Lower lobe of right lung (tissue), 2 donors: ENCODE measurements around the gene RBBP4. TPM values are rescaled to one million over a fixed set of nuclear protein-coding genes. Genes with fewer than 3 reads are reported as not detected.

Source experiments
- ATAC-seq, 2 donors: fragments of 200-7000 bp; cut with Tn5 transposase; one replicate each; pipeline ENCODE4 v1.9.1; 2020 to 2022; ENCODE audit warnings: mild to moderate bottlenecking in 2 of 2, moderate library complexity in 2 of 2
- DNase-seq: peaks from one replicate; pipeline ENCODE4 v3.0.0-alpha.2; 2020
- H3K27ac ChIP-seq: fragments of 200-600 bp; one replicate; pipeline ENCODE4 v1.8.0; 2022
- H3K27me3 ChIP-seq: fragments of 200-600 bp; one replicate; pipeline ENCODE4 v1.8.0; 2022; ENCODE audit warnings: low read depth
- H3K36me3 ChIP-seq: fragments of 200-600 bp; one replicate; pipeline ENCODE4 v1.8.0; 2022; ENCODE audit warnings: mild to moderate bottlenecking
- H3K4me1 ChIP-seq: fragments of 200-600 bp; one replicate; pipeline ENCODE4 v1.8.0; 2022
- H3K4me3 ChIP-seq: fragments of 200-600 bp; one replicate; pipeline ENCODE4 v1.8.0; 2022; ENCODE audit warnings: mild to moderate bottlenecking
- H3K9me3 ChIP-seq: fragments of 200-600 bp; one replicate; pipeline ENCODE4 v1.8.0; 2022
- intact Hi-C: fragments of 100-400 bp; cut with DNase I; formaldehyde crosslinking; loops from one replicate; pipeline ENCODE4 v1.11.0; 2022
- total RNA-seq: library from RNA; stranded (reverse); fragmentation: NEBNext Ultra II Directional; extraction: Animal tissue kit (Norgen Biotek cat#: 25700); gene quantifications from one replicate; pipeline ENCODE4 v1.2.1, GENCODE V29; 2021
- TF ChIP-seq, protein P1 (sequence below): fragments of 200-600 bp; IDR thresholded peaks from one replicate; pipeline ENCODE4 v1.8.0; 2022; ENCODE audit warnings: antibody characterized with exemption, mild to moderate bottlenecking
- donor health status: DM: no; HTN: yes; CAD: no; lungs with severe emphysema.

Gene RBBP4
- total RNA-seq, 1 donor from 2014 or later = 155 TPM

DNA sequence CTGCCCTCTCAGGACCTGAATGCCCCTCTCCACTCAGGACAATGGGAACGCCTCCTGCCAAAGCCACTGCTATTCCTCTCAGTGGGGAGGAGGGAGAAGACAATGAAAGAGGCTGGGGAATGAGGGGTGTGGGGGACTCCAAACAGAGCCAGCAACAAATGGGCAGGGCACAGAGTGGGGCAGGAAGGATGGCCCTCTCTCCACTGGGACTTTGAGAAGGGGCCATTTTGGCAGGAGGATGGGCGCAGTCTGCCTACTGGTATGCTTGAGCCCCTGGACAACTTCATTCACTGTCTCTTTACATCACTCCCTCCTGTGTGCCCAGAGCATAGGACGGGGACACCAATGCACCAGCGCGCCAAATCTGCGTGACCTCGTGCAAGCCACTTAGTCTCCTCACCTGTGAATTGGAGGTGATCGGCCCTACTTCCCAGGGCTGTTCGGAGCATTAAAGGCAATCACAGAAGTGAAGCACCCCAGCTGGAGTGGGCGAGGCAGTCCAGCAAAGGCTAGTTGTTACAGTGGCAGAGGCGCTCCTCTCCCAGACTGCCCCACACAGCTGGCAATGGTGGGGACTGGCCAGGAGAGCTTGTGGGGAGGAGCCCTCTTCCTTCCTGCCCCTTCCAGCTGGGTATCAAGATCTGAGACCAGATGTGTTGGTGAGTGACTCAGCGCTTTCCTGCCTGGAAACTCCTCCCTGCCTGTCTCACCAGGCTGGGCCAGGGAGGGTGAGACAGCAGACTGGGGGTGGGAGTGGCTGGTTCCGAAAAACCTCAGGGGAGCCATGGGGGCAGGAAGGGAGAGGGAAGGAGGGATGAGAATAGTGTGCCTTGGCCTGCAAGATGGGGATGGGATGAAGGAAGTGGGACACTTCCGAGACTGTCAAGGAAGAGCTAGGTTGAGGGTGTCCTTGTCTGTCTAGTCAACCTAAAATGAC is 73.9 kb downstream of the RBBP4 start:
- Histone ChIP-seq H3K4me1 (peaks cover 12% of the 10 kb centered on the region), H3K36me3 (no peaks in the 10 kb centered on the region), H3K27me3 (no peaks in the 10 kb centered on the region), H3K27ac (no peak overlapping the region), H3K4me3 (no peak overlapping the region), H3K9me3 (no peaks in the 10 kb centered on the region)
- TF ChIP-seq, protein P1, sequence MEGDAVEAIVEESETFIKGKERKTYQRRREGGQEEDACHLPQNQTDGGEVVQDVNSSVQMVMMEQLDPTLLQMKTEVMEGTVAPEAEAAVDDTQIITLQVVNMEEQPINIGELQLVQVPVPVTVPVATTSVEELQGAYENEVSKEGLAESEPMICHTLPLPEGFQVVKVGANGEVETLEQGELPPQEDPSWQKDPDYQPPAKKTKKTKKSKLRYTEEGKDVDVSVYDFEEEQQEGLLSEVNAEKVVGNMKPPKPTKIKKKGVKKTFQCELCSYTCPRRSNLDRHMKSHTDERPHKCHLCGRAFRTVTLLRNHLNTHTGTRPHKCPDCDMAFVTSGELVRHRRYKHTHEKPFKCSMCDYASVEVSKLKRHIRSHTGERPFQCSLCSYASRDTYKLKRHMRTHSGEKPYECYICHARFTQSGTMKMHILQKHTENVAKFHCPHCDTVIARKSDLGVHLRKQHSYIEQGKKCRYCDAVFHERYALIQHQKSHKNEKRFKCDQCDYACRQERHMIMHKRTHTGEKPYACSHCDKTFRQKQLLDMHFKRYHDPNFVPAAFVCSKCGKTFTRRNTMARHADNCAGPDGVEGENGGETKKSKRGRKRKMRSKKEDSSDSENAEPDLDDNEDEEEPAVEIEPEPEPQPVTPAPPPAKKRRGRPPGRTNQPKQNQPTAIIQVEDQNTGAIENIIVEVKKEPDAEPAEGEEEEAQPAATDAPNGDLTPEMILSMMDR = no peak
- intact Hi-C loops = no loop called here
- no peak for DNase-seq
- peak; percentile 71 to 78 for ATAC-seq

DNA sequence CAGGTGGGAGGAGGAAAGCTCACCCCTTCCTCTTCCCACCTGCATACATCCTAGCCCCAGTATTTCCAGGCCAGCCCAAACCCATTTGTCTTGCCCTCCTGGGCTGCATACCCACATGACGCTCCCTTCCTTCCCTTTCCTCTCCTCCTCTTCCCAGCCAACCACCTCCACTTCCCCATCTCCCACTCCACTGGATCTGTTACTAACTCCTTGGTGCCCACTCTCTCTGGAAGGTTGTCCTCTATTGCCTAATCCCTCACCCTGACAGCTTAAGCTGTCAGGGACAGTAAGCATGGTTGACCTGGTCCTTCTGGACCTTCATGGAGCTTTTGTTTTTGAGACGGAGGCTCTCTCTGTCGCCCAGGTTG is 74.6 kb downstream of the RBBP4 start:
- DNase-seq (no peak), ATAC-seq (peak in 1 of 2 donors; percentile 8)
- no peaks in the 10 kb centered on the region for H3K9me3 ChIP-seq
- H3K36me3 ChIP-seq = no peaks in the 10 kb centered on the region
- no peak overlapping the region for H3K4me3 ChIP-seq
- no peaks in the 10 kb centered on the region for H3K27me3 ChIP-seq
- no peak overlapping the region for H3K27ac ChIP-seq
- H3K4me1 ChIP-seq = peaks cover 12% of the 10 kb centered on the region
- intact Hi-C loops = no loop called here
- TF ChIP-seq, protein P1 = no peak

DNA sequence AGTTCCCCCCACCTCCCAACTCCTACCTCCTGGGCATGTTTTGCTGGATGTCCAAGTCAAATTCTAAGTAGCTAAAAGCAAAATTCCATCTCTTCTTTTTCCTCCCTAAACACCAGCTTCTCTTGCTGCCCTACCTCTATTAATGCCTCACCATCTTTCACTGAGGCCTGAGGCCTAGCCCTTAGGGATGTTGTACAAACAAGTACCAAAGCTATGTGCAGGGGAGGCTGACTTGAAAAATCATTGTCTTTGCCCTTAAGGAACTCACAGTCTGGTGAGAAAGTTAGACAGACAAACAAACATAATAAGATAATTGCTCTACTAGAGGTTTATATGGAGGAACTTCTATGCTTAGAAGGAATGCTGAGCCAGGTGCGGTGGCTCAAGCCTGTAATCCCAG is 76.9 kb downstream of the RBBP4 start:
- Histone ChIP-seq H3K4me3 (no peak overlapping the region), H3K27me3 (no peaks in the 10 kb centered on the region), H3K27ac (no peak overlapping the region), H3K4me1 (peaks cover 12% of the 10 kb centered on the region), H3K9me3 (no peaks in the 10 kb centered on the region), H3K36me3 (no peaks in the 10 kb centered on the region)
- DNase-seq (no peak), ATAC-seq (no peak)
- TF ChIP-seq, protein P1 = no peak
- intact Hi-C loops = no loop called here

DNA sequence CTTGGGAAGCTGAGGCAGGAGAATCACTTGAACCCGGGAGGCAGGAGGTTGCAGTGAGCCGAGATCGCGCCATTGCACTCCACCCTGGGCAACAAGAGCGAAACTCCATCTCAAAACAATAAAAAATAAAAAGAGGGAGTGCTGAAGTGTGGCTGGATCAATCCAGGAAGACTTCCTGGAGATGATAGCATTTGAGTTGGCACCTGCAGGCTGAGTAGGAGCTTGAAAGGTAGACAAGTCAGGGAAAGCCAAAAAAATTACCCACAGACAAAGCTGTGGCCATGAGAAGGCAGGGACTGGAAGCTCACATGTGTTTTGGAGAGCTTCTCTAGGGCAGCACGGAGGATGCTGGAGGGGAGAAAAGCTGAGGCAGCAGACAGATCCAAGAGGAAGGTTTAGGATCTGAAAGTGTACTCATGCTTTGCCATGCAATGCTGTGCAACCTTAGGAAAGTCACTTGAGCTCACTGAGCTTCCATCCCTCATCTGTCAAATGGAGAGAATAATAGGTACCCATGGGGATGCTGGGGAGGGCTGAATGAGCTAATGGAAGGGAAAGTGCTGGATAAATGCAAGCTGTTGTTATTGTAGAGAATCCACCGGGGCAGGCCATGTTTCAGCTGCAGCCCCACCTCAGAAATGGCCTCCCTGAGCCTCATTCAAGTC is 77.5 kb downstream of the RBBP4 start:
- Histone ChIP-seq H3K4me3 (no peak overlapping the region), H3K27ac (no peak overlapping the region), H3K27me3 (no peaks in the 10 kb centered on the region), H3K4me1 (peaks cover 12% of the 10 kb centered on the region), H3K36me3 (no peaks in the 10 kb centered on the region), H3K9me3 (no peaks in the 10 kb centered on the region)
- ATAC-seq = no peak
- no peak for DNase-seq
- intact Hi-C loops = no loop called here
- TF ChIP-seq, protein P1 = no peak

DNA sequence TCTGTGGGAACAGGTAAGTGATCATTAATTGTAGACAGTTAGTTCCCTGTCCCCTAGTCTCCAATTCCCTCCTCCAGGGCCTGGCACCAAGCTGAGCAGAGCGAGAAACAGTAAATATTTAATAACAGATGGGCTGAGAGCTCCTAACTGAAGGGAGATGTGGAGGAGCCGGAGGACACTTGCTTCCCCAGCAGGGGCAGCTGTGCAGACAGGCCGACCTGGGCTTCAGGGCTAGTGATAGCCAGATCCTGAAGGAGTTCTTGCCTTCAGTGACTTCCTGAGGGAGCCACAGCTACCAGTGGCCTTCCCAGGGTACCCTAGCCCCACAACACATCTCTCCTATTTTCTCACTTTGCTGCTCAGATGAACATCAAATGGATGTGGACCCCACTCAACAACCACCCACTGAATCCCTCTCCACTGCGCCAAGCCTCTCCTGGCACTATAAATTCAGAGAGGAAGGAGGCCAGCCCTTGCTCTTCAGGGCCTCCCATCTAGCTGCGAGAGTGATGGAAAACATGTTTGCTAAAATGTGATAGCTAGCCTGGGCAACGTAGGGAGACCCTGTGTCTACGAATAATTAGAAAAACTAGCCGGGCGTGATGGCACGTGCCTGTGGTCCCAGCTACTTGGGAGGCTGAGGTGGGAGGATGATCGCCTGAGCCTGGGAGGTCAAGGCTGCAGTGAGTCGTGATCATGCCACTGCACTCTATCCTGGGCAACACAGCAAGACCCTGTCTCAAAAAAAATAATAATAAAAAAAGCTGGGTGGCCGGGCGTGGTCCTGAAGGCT is 78.4 kb downstream of the RBBP4 start:
- TF ChIP-seq, protein P1 = no peak
- Histone ChIP-seq H3K4me1 (peaks cover 12% of the 10 kb centered on the region), H3K4me3 (no peak overlapping the region), H3K36me3 (no peaks in the 10 kb centered on the region), H3K27me3 (no peaks in the 10 kb centered on the region), H3K27ac (no peak overlapping the region), H3K9me3 (no peaks in the 10 kb centered on the region)
- intact Hi-C loops = no loop called here
- no peak for DNase-seq
- no peak for ATAC-seq
